ENCODE data around the gene PMM1.
"Not testable (repeated sequence)": the region's sequence is repeated elsewhere in the genome, so short reads cannot be mapped to it uniquely, and the experiment has no call there.

Gene PMM1

DNA sequence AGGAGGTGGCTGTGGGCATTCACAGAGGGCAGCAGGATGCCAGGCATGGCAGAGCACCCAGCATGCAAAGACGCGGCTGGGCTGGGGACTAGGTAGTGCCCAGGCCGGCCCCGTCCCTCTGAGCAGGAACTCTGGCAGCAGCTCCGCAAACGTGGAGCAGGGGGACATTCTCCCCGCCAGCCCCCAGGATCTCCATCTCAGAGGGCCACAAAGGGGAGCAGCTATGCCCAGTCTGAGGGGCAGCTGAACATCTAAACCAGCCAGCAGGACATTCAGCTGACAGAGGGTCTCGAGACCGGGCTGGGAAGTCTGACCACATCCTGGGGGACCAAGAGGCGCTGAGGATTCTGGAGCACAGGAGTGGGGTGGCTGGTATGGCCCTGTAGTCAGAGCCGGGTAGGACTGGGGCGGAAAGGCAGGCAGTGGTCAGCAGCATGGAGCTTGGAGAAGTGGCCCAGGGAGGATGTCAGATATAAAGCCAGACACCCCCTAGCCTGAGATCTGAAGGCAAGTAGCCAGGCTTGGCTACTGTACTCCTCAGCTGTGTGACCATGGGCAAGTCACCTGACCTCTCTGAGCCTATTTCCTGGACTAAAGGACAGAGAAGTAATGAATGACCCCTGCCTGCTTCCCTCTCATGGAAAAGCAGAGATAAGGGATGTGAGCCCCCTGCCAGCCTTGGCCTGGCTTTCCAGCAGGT is 10.2 kb downstream of the PMM1 start:
- TF ChIP-seq, protein P1, sequence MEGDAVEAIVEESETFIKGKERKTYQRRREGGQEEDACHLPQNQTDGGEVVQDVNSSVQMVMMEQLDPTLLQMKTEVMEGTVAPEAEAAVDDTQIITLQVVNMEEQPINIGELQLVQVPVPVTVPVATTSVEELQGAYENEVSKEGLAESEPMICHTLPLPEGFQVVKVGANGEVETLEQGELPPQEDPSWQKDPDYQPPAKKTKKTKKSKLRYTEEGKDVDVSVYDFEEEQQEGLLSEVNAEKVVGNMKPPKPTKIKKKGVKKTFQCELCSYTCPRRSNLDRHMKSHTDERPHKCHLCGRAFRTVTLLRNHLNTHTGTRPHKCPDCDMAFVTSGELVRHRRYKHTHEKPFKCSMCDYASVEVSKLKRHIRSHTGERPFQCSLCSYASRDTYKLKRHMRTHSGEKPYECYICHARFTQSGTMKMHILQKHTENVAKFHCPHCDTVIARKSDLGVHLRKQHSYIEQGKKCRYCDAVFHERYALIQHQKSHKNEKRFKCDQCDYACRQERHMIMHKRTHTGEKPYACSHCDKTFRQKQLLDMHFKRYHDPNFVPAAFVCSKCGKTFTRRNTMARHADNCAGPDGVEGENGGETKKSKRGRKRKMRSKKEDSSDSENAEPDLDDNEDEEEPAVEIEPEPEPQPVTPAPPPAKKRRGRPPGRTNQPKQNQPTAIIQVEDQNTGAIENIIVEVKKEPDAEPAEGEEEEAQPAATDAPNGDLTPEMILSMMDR (IDR thresholded peaks at IDR 0.05) = no peak
- no peak for TF ChIP-seq ZFX (IDR thresholded peaks at IDR 0.05; ENCODE audit: borderline replicate concordance)
- H3K27ac ChIP-seq = no peak overlapping the region

DNA sequence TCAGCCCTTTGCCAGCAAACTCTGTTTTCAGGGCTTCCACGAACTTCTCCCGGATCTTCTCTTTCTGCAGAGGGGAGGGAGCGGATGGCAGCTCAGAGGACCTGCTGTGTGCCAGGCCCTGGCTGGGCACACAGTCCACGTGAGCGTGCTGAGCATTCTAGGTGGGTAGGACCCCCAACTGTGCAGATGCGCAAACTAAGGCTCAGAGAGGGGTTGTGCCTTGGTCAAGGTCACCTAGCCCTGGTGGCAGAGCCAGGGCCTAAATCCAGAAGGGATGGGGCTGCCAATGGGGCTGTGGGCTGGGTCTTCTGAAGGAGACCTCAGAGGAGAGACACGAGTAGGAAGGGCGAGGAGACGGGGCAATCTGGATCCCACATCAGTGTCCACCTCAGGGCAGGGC is 10.8 kb downstream of the PMM1 start:
- TF ChIP-seq, protein P1 (IDR thresholded peaks at IDR 0.05) = no peak
- TF ChIP-seq ZFX (IDR thresholded peaks at IDR 0.05; ENCODE audit: borderline replicate concordance) = no peak
- no peak overlapping the region for H3K27ac ChIP-seq

DNA sequence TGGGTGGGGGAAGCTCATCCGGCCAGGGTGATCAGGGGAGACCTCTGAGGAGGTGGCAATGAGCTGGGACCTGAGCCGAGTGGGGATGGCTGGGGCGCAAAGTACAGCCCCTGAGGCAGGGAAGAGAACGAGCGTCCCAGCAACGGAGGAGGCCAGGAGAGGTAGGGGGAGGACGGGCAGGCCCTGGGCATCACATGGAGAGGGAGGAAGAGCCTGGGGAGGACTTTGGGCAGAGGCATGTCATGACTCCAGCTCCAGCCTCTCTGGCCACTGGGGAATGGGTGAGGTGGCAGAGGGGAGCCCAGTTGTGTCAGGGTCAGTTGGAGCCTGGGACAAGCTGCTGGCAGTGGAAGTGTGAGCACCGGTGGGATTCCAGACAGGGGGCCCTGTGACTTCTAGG is 11.5 kb downstream of the PMM1 start:
- H3K27ac ChIP-seq = no peak overlapping the region

DNA sequence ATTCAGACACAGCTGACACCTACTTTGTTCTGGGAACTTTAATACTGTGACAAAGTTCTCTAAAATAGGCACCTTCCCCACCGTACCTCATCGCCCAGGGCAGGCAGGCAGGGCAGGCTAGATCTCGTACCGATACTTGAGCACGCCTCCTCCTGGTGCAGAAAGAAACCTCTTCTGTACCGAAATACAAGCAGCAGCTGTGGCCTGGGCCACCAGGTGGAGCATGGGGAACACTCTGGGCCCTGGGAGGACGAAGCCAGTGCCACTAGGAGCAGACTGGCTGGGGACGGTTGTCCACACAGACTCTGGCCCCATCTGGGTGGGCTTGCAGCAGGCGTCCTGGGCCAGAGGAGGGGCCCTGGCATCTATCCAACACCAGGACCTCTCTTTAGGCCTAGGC is 12.8 kb downstream of the PMM1 start:
- no peak overlapping the region for H3K27ac ChIP-seq
- TF ChIP-seq, protein P1 (IDR thresholded peaks at IDR 0.05) = peak; percentile 70
- no peak for TF ChIP-seq ZFX (IDR thresholded peaks at IDR 0.05; ENCODE audit: borderline replicate concordance)

More for the DNA sequence above, 11.5 kb downstream of the PMM1 start:
- TF ChIP-seq, protein P1 (IDR thresholded peaks at IDR 0.05) = no peak
- no peak for TF ChIP-seq ZFX (IDR thresholded peaks at IDR 0.05; ENCODE audit: borderline replicate concordance)

DNA sequence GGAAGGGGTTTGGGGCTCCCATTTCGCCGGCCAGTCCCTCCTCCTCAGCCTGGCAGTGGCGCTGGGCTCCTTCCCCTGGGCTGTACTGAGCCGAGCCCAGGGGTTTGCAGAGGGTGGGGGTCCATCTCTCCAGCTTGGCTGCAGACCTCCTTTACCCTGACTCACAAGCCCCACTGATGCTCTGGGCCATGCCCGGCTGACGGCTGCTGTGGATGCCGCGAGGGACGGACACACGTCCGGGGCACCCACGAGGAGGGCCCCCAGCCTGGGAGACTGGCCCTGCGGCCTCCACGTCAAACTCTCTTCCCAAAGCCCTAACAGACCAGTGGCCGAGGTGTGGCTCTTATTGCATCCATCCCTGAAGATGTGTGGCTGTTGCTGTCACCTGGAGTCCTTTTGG is 14.1 kb downstream of the PMM1 start:
- no peak overlapping the region for H3K27ac ChIP-seq

DNA sequence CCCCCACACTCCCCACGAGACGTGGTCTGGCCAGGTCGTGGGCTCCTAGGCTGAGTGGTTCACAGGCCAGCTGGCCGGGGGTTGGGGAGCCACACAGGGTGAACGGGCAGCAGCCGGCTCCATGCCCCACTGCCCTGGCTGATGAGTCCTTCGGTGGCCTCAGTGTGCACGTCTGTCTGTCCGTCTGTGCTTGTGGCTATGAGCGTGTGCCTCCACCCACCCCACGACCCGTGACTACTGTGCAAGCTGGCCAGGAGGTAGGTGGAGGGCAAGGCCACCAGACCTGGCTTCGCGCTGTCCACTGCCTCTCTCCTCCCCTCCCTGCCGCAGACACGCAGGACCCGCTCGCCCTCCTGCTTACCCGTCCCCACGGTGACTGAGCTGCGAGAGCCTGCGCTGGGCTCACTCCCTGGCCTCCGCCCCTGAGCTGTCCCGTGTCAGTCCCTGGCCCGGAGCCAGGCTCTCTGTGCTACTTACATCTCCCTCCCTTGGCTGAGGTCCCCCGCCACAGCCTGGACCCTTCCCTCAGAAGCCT is 14.7 kb downstream of the PMM1 start:
- TF ChIP-seq, protein P1 (IDR thresholded peaks at IDR 0.05) = no peak
- no peak for TF ChIP-seq ZFX (IDR thresholded peaks at IDR 0.05; ENCODE audit: borderline replicate concordance)

More for the DNA sequence above, 14.1 kb downstream of the PMM1 start:
- TF ChIP-seq, protein P1 (IDR thresholded peaks at IDR 0.05) = no peak
- no peak for TF ChIP-seq ZFX (IDR thresholded peaks at IDR 0.05; ENCODE audit: borderline replicate concordance)

DNA sequence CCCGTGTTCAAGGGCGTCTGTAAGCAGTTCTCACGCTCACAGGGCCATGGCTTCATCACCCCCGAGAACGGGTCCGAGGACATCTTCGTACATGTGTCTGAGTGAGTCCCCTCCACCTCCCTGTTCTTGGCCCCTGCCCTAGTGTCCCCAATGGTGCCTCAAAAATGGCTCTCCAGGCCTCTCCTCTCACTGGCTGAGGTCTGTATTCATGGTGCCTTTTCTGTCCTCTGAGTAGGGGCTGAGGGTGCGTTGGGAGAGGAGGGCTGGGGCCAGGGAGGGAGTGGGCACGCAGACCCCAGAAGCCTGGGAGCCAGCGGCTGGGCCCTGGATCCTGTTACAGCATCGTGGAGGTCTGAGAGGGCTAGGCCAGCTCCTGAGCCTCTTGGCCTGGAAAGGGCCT is 16.0 kb downstream of the PMM1 start:
- no peak for TF ChIP-seq ZFX (IDR thresholded peaks at IDR 0.05; ENCODE audit: borderline replicate concordance)
- TF ChIP-seq, protein P1 (IDR thresholded peaks at IDR 0.05) = no peak
- 0 out of 2 replicates have a peak overlapping the region, but pooled peaks have one; percentile 1 for H3K27ac ChIP-seq

More for the DNA sequence above, 14.7 kb downstream of the PMM1 start:
- no peak overlapping the region for H3K27ac ChIP-seq

DNA sequence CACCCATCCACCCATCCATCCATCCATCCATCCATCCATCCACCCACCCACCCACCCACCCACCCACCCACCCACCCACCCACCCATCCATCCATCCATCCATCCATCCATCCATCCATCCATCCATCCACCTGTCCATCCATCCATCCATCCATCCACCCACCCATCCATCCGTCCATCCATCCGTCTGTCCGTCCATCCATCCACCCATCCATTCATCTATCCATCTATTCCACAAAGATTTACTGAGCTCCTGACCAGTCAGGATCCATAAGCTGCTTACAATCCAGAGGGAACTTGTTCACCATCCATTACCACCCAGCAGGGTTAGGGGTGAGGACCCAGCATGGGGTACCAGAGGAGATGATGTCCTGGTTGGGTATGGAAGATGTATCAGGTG is 17.3 kb downstream of the PMM1 start:
- not testable (repeated sequence) for H3K27ac ChIP-seq

Data from 22Rv1 (cell line).